B cell (primary cell): ENCODE results near the gene PAK2. TPM values are rescaled to one million over a fixed set of nuclear protein-coding genes. Genes with fewer than 3 reads are reported as not detected.

Source experiments
- ATAC-seq: fragments of 200-7000 bp; cut with Tn5 transposase; one replicate; pipeline ENCODE4 v1.10.0; 2021; ENCODE audit warnings: low read depth, mild to moderate bottlenecking, moderate number of reproducible peaks, moderate library complexity
- CTCF ChIA-PET: fragments of 350-600 bp; sonication (Branson Sonifier 250); formaldehyde crosslinking; loops from one replicate; lab custom pipeline; 2021; ENCODE audit warnings: antibody characterized with exemption, inconsistent platforms; lab: Charles Lee
- POLR2A ChIA-PET: fragments of 350-600 bp; sonication (Branson Sonifier 250); formaldehyde crosslinking; loops from one replicate; lab custom pipeline; 2021; ENCODE audit warnings: antibody characterized with exemption; lab: Charles Lee
- DNase-seq: peaks from one replicate; pipeline ENCODE4 v3.0.0; 2013
- H2AFZ ChIP-seq: 2 replicates; pipeline ENCODE4 v1.6.1; 2012; ENCODE audit warnings: mild to moderate bottlenecking, low read depth, low read length; ENCODE audit not compliant: insufficient read depth, poor library complexity, severe bottlenecking
- H3K27ac ChIP-seq, 2 donors: 1 replicate in 1 of 2; 2 replicates in 1 of 2; pipeline ENCODE4 v1.5.1; 2012 to 2013; ENCODE audit warnings: low read length in 2 of 2, mild to moderate bottlenecking in 2 of 2, moderate library complexity in 1 of 2
- H3K27me3 ChIP-seq, 4 experiments: fragments of 200-600 bp in 1 of 4; sonication (generic) in 1 of 4; replicated peaks in 1 of 4; 1 replicate in 2 of 4; 2 replicates in 2 of 4; pipeline versions ENCODE4 v1.6.1 to v1.7.0; 2013 to 2016; ENCODE audit warnings: low read length in 3 of 4, mild to moderate bottlenecking in 2 of 4, mixed read lengths in 1 of 4, moderate library complexity in 1 of 4; ENCODE audit not compliant: insufficient read depth in 4 of 4, control insufficient read depth in 3 of 4; ENCODE audit errors: control extremely low read depth in 1 of 4
- H3K36me3 ChIP-seq, 2 experiments: replicated peaks in 1 of 2; 1 replicate in 1 of 2; 2 replicates in 1 of 2; pipeline versions ENCODE4 v1.6.1 to v1.7.1; 2013; ENCODE audit warnings: low read length in 1 of 2; ENCODE audit not compliant: insufficient read depth in 2 of 2, control insufficient read depth in 1 of 2; ENCODE audit errors: control extremely low read depth in 1 of 2, extremely low read depth in 1 of 2
- H3K4me1 ChIP-seq, 2 donors: fragments of 200-600 bp in 1 of 2; sonication (generic) in 1 of 2; 1 replicate in 1 of 2; 2 replicates in 1 of 2; pipeline versions ENCODE4 v1.5.1 to v1.6.1; 2013 to 2017; ENCODE audit warnings: low read length in 2 of 2; ENCODE audit not compliant: control insufficient read depth in 2 of 2, insufficient read depth in 2 of 2
- H3K4me2 ChIP-seq: replicated peaks from 2 replicates; pipeline ENCODE3; 2012; ENCODE audit warnings: mild to moderate bottlenecking, low read depth, low read length; ENCODE audit not compliant: poor library complexity, severe bottlenecking
- H3K4me3 ChIP-seq, 5 experiments: fragments of 200-600 bp in 1 of 5; sonication (generic) in 1 of 5; 1 replicate in 3 of 5; 2 replicates in 2 of 5; pipeline versions ENCODE4 v1.5.1 to v1.7.0; 2011 to 2016; ENCODE audit warnings: low read length in 4 of 5, mild to moderate bottlenecking in 4 of 5, low read depth in 2 of 5, control low read depth in 1 of 5, moderate library complexity in 1 of 5; ENCODE audit not compliant: insufficient read depth in 1 of 5; ENCODE audit errors: control extremely low read depth in 1 of 5, extremely low read depth in 1 of 5
- H3K79me2 ChIP-seq: fragments of 200-600 bp; sonication (generic); one replicate; pipeline ENCODE4 v1.6.0; 2016; ENCODE audit warnings: low read length; ENCODE audit not compliant: control insufficient read depth, insufficient read depth
- H3K9ac ChIP-seq: fragments of 200-600 bp; sonication (generic); 2 replicates; pipeline ENCODE4 v1.6.1; 2017; ENCODE audit warnings: mild to moderate bottlenecking, low read length, moderate library complexity
- H3K9me3 ChIP-seq, 3 donors: one replicate each; pipeline versions ENCODE4 v1.6.1 to v1.7.1; 2013; ENCODE audit warnings: low read length in 2 of 3; ENCODE audit not compliant: control insufficient read depth in 2 of 3, insufficient read depth in 1 of 3; ENCODE audit errors: control extremely low read depth in 1 of 3
- H4K20me1 ChIP-seq: 2 replicates; pipeline ENCODE4 v1.6.0; 2012; ENCODE audit warnings: mild to moderate bottlenecking, low read length; ENCODE audit not compliant: insufficient read depth, control insufficient read depth, poor library complexity, severe bottlenecking
- H3K27ac Mint-ChIP-seq: one replicate; pipeline ENCODE4 v1.8.0; 2021; ENCODE audit warnings: mixed read lengths
- H3K27me3 Mint-ChIP-seq: one replicate; pipeline ENCODE4 v1.8.0; 2021; ENCODE audit warnings: mixed read lengths
- H3K4me1 Mint-ChIP-seq: one replicate; pipeline ENCODE4 v1.8.0; 2021; ENCODE audit warnings: mixed read lengths
- H3K4me3 Mint-ChIP-seq: one replicate; pipeline ENCODE4 v1.8.0; 2021; ENCODE audit warnings: mixed read lengths
- H3K9me3 Mint-ChIP-seq: one replicate; pipeline ENCODE4 v1.8.0; 2022; ENCODE audit warnings: mixed read lengths; ENCODE audit not compliant: insufficient read depth
- EZH2 ChIP-seq: IDR thresholded peaks from 2 replicates; pipeline ENCODE4 v1.6.1; 2012; ENCODE audit warnings: borderline replicate concordance, low read depth, mild to moderate bottlenecking, moderate library complexity, low read length; ENCODE audit not compliant: insufficient read depth, poor library complexity, severe bottlenecking
- WGBS: methylation state at CpG from one replicate; pipeline ENCODE4 v1.1.5; 2013; ENCODE audit warnings: missing lambda C conversion rate; ENCODE audit not compliant: insufficient coverage; 5-methylcytosine and 5-hydroxymethylcytosine counted together
- intact Hi-C: fragments of 100-400 bp; cut with micrococcal nuclease; formaldehyde crosslinking; loops from one replicate; pipeline ENCODE4 v1.10.0; 2022
- polyA plus RNA-seq: library from polyadenylated mRNA; depleted of rRNA; stranded (reverse); fragments of >200 nt; gene quantifications from 2 replicates; pipeline ENCODE4 v1.2.3, GENCODE V29; 2012
- total RNA-seq, 2 donors: library from RNA; stranded (reverse); fragments of 120-200 nt in 1 of 2; gene quantifications; 1 replicate in 1 of 2; 2 replicates in 1 of 2; pipeline versions ENCODE4 v1.2.3 to v1.2.4, GENCODE V29; 2013 to 2022
- TF ChIP-seq, protein P1 (sequence below): fragments of 200-600 bp; IDR thresholded peaks from one replicate; pipeline ENCODE4 v1.8.0; 2022; ENCODE audit warnings: antibody characterized with exemption, mild to moderate bottlenecking

PAK2 gene
- total and polyA plus RNA-seq, 2 donors (not counting 1 experiment from before 2014, with no cell fraction given), result 16.4 to 81.7 TPM

DNA sequence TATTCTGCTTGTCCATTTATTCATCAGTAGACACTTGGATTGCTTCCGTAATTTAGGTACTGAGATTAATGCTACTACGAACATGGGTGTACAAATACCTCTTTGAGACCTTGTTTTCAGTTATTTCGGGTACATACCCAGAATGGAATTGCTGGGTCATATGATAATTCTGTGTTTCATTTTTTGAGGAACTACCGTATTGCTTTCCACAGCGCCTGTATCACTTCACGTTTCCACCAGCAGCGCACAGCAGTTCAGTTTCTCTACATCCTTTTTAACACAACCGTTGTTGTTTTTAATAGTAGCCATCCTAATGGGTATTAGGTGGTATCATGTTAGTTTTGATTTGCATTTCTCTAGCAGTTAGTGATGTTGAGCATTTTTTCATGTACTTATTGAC, 9.5 kb downstream of the PAK2 start:
- peak overlapping the region; percentile 58 for H3K4me3 Mint-ChIP-seq

DNA sequence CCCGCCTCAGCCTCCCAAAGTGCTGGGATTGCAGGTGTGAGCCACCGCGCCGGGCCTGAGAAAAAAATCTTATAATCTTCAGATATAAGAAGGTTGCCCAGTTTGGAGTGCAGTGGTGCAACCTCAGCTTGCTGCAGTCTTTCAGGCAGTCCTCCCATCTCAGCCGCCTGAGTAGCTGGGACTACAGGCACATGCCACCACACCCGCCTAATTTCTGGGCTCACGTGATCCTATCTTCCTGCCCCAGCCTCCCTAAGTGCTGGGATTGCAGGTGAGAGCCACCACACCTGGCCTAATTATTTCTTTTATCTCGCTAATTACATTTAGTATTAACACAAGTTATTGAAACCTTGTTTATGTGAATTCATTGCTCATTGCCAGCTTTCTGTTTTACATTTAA, 13.5 kb downstream of the PAK2 start:
- H3K9ac ChIP-seq, result no peak overlapping the region
- Mint-ChIP-seq H3K27ac (no peak overlapping the region), H3K27me3 (no peaks in the 10 kb centered on the region), H3K9me3 (peaks cover 11% of the 10 kb centered on the region), H3K4me3 (no peak overlapping the region), H3K4me1 (peaks cover 49% of the 10 kb centered on the region)
- CTCF ChIA-PET, result interaction anchor here (1.3 kb wide), 1 partner anchor 13 kb away, joined by 3 read pairs; no protein-coding TSS in a partner anchor
- H2AFZ ChIP-seq, result no peak overlapping the region
- POLR2A ChIA-PET, result interaction anchor here (0.7 kb wide), 1 partner anchor 13 kb away, joined by 4 read pairs; the partner anchor contains the start of gene PAK2
- H4K20me1 ChIP-seq, result peaks cover 73% of the 10 kb centered on the region
- DNase-seq (no peak), ATAC-seq (no peak)
- H3K27ac ChIP-seq, result no peak overlapping the region
- TF ChIP-seq, protein P1, sequence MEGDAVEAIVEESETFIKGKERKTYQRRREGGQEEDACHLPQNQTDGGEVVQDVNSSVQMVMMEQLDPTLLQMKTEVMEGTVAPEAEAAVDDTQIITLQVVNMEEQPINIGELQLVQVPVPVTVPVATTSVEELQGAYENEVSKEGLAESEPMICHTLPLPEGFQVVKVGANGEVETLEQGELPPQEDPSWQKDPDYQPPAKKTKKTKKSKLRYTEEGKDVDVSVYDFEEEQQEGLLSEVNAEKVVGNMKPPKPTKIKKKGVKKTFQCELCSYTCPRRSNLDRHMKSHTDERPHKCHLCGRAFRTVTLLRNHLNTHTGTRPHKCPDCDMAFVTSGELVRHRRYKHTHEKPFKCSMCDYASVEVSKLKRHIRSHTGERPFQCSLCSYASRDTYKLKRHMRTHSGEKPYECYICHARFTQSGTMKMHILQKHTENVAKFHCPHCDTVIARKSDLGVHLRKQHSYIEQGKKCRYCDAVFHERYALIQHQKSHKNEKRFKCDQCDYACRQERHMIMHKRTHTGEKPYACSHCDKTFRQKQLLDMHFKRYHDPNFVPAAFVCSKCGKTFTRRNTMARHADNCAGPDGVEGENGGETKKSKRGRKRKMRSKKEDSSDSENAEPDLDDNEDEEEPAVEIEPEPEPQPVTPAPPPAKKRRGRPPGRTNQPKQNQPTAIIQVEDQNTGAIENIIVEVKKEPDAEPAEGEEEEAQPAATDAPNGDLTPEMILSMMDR, result no peak
- no peak for TF ChIP-seq EZH2
- H3K36me3 ChIP-seq, result peaks cover 3 to 35% of the 10 kb centered on the region in 2 experiments
- H3K4me2 ChIP-seq, result no peak overlapping the region
- WGBS, result 100% methylated on average over 1 of the region's 8 CpGs
- H3K4me1 ChIP-seq, result peaks cover 8 to 9% of the 10 kb centered on the region in 2 donors
- H3K79me2 ChIP-seq, result peaks cover 94% of the 10 kb centered on the region
- no peak overlapping the region for H3K4me3 ChIP-seq
- peaks cover 5 to 17% (median 16%) of the 10 kb centered on the region in 3 donors for H3K9me3 ChIP-seq
- no peaks in the 10 kb centered on the region for H3K27me3 ChIP-seq
- intact Hi-C loops, result no loop called here

More for the DNA sequence above, 9.5 kb downstream of the PAK2 start:
- no peaks in the 10 kb centered on the region for H3K27me3 Mint-ChIP-seq
- H3K4me3 ChIP-seq, result no peak overlapping the region
- DNase-seq (peak; percentile 46), ATAC-seq (peak; percentile 54)
- no peak overlapping the region for H3K9ac ChIP-seq
- 60% methylated on average over 1 of the region's 8 CpGs for WGBS
- H3K79me2 ChIP-seq, result peaks cover 94% of the 10 kb centered on the region
- POLR2A ChIA-PET, result interaction anchor here (1.0 kb wide), 1 partner anchor 9 kb away, joined by 3 read pairs; the partner anchor contains the start of gene PAK2
- H2AFZ ChIP-seq, result no peak overlapping the region
- H3K4me1 Mint-ChIP-seq, result peaks cover 39% of the 10 kb centered on the region
- intact Hi-C loops, result loop anchor here (10.0 kb wide), 1 partner anchor 56 kb away; no protein-coding TSS in a partner anchor
- H3K4me2 ChIP-seq, result no peak overlapping the region
- H3K9me3 ChIP-seq, result peaks cover 0 to 1% (median 0%) of the 10 kb centered on the region in 3 donors
- H3K4me1 ChIP-seq, result peaks cover 8 to 10% of the 10 kb centered on the region in 2 donors
- no peaks in the 10 kb centered on the region for H3K9me3 Mint-ChIP-seq
- TF ChIP-seq, protein P1, result no peak
- no peak for TF ChIP-seq EZH2
- peaks cover 3 to 16% of the 10 kb centered on the region in 2 experiments for H3K36me3 ChIP-seq
- H3K27ac ChIP-seq, result no peak overlapping the region
- H3K27ac Mint-ChIP-seq, result peak overlapping the region; percentile 80
- CTCF ChIA-PET, result no interaction called here
- no peaks in the 10 kb centered on the region for H3K27me3 ChIP-seq
- peaks cover 61% of the 10 kb centered on the region for H4K20me1 ChIP-seq
